Measurements from ENCODE around the gene SERPINA3.
"Not testable (repeated sequence)": the region's sequence is repeated elsewhere in the genome, so short reads cannot be mapped to it uniquely, and the experiment has no call there.

The SERPINA3 gene

GRCh38 chr14:94612174-94612573 lies at the start of gene SERPINA3:
Gene SERPINA3 (plus strand): TSS chr14:94612391. CDS start chr14:94614442, 2,051 bp downstream.
- DNase-seq: no peak

- DNase-seq: no peak
Measured at GRCh38 chr14:94562941-94563883, 49.0 kb upstream of the SERPINA3 start.

DNA sequence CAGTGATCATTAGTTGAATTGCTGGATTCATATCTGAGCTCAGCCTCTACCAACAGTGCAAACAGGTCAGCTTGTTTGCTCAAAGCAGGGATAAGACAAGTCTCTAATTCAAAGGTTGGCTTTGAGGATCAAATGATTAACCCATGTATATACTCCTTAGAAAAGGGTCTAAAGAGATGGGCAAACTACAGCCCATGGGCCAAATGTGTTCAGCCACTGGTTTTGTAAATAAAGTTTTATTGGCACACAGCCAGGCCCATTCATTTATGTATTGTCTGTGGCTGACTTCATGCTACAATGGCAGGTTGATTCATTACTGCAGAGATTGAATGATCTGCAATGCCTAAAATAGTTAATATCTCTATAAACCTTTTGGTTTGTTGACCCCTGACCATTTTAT lies 47.8 kb upstream of the SERPINA3 start:
- DNase-seq: no peak

- DNase-seq: no peak
Measured at GRCh38 chr14:94568186-94568585, 44.0 kb upstream of the SERPINA3 start.

DNA sequence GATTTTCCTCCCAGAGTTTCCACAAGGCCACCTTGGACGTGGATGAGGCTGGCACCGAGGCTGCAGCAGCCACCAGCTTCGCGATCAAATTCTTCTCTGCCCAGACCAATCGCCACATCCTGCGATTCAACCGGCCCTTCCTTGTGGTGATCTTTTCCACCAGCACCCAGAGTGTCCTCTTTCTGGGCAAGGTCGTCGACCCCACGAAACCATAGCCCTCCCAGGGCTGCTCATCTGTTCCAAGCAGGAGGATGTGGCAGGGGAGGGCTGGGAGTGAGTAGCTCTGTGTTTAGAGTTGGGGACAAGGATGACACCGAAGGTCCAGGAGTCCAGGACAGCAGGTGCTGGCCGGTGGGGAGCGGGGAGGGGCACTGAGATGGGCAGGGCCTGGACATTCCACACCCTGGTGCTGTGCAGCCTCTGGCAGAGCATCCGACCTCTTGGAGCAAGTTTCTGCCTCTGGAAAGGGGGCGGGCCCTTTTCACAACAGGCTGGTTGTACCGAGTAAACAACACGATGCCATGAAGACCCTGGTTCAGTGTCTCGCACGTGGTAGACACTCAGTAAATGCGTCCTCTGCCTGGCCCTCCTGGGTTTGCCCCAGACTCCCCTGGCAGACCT lies 42.7 kb upstream of the SERPINA3 start:
- no peak for DNase-seq

GRCh38 chr14:94570002-94570400 lies 42.2 kb upstream of the SERPINA3 start:
- DNase-seq: no peak

DNA sequence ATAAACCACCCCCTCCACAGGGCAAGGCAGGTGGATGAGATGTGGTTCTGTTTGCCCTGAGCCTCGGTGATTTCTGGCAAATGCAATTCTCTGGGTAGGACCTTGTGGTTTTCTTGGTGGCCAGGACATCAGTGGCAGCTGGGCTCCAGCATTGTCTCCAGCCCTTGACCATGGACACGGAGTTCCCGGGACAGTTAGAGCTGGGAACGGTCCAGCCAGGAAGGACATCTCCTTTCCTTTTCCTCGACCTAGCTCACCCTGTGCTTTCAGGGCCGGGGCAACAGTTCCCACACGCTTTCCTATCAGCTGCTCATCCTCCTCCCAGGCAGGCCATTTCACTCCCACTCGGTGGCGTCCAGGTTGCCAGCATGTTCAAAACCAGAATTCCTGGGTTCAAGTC lies 41.8 kb upstream of the SERPINA3 start:
- no peak for DNase-seq

DNA sequence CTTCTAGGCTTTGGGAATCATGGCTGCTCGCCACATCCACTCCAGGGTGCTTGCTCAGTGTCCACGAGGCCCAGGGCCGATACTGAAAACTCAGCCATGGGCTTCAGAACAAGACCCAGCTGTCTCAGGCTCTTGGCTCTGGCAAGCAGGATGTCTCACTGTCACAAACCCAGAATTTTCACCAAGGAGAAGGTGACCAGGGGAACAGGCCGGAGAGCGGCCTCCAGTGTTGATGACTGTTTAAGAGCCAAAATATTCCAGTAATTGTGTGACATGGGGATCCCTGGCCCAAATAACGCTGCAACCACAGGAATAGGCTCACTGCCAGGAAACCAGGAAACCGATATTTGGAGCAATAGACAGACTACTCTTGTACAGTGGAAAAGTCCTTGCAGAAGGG lies 40.8 kb upstream of the SERPINA3 start:
- DNase-seq: peak in 6 of 51 donors; percentile 15 to 52 (median 22)

DNA sequence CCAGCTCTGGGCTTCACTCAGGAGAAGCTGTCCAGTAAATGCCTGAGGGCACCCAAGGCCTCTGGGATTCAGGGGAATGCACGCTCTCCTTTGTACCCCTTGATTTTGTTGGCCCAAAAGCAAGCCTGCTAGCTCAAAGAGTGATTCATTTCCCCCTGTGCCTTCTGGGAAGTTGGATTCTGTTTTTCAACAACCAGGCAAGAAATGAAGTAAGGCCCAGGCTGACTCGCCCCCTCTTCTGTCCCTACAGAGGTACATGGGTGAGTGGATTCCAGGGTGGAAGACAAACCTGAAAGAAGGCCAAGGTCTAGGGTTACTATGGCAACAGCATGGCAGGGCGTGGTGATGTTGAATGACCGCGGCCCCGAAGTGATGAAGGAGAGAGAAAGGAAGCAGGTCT lies 40.2 kb upstream of the SERPINA3 start:
- peak in 8 of 51 donors; percentile 7 to 62 (median 48) for DNase-seq

- no peak for DNase-seq
Measured at GRCh38 chr14:94572637-94573303, 39.4 kb upstream of the SERPINA3 start.

- no peak for DNase-seq
Measured at GRCh38 chr14:94573475-94574277, 38.5 kb upstream of the SERPINA3 start.

DNA sequence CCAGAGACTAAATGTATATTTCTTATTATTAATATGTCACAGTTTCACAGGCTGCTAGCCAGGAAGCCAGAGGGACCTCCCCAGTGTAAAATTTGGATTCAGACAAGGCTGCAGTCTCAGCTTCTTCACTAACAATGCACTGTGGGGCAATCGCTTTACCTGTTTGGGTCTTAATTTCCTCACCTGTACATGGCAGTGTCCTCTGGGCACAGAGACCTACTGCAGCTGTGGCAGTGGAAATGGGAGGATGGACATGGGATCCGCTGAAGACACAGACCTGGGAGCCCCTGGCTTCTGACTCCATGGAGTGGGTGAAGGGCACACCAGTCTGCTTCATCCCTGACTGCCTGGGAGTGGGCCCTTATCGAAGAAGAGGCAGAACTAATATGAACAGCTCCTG lies 37.9 kb upstream of the SERPINA3 start:
- DNase-seq: no peak

DNA sequence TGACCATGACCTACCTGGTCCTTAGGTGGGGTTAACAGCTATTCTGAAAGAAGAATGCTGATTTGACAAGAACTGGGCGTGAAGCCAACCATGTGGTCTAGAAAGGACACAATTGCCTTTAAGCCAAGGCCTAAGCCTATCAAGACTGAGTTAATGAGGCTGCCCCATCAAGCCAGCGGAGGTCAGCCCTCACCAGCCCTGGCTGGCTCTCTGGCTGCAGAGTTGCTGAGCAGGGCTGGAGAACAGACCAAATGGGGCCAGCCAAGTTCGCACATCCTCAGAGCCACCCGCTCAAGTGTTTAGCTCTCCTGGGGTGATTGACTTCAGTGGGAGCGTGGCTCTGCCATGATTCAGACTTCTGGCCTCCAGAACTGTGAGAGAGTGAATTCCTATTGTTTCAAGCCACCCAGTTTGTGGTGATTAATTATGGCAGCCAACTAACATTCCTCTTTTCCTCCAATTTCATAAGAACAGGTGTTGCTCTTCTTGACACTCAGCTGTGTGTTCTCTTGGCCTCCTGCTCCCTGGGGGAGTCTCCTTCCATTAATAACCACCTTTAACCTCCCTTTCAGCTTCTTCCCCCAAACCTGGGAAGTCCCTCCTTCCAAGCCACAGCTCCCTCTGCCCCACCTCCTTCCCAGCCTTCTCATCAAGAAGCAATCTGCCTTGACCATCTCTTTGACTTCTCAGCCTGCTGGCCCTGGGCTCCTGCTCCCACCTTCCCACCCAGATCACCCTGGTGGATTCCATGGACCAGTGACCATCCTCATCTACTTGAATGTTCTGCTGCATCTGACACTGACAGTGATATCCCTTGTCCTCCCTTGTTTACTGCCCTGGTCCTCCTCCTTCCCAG lies 36.2 kb upstream of the SERPINA3 start:
- no peak for DNase-seq

- not testable (repeated sequence) for DNase-seq
Measured at GRCh38 chr14:94577472-94577871, 34.7 kb upstream of the SERPINA3 start.

- DNase-seq: no peak
Measured at GRCh38 chr14:94578712-94579111, 33.5 kb upstream of the SERPINA3 start.

DNA sequence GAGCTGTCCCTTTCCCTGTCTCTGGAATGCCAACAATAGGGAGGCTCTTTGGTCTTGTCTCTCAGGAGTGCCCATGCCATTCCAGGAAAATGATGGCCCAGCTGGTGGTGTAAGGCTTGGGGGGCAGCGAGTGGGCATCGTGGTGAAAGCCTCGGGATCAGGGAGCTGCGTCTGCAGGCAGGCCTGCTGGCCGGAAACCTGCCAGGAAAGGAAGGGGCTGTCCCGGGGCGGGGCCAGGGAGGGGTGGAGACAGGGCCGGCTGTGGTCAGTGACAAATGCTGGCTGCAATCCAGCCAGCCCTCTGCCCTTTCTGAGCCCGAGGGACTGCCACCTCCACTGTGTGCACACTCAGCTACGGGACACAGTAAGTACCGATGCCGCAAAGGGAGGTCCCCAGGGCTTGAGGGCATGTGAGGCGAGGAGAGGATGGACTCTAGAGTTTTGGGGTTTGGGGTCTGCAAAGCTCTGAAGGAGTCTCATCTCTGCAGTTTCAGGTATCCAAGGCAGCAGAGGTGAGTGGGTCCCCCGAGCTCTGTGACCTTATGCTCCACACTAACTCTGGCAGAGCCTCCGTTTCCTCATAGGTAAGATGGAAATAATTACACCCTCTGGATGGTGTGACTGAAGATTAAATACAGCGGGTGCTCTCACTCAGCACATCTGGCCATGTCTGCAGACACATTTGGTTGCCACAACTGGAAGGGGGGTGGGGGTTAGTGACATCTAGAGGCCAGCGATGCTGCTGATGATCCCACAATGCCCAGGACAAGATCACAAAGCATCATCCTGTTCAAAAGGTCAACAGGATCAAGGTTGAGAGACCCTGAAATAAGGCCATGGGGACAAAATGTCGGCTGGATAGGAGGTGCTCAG lies 30.8 kb upstream of the SERPINA3 start, which contains the start of gene SERPINA5:
Gene SERPINA5, plus strand, starts transcription at position 300 of the 873 bp plus-strand sequence. CDS start 5,937 bp downstream, outside the sequence.
- DNase-seq: peak in 1 of 51 donors; percentile 12

DNA sequence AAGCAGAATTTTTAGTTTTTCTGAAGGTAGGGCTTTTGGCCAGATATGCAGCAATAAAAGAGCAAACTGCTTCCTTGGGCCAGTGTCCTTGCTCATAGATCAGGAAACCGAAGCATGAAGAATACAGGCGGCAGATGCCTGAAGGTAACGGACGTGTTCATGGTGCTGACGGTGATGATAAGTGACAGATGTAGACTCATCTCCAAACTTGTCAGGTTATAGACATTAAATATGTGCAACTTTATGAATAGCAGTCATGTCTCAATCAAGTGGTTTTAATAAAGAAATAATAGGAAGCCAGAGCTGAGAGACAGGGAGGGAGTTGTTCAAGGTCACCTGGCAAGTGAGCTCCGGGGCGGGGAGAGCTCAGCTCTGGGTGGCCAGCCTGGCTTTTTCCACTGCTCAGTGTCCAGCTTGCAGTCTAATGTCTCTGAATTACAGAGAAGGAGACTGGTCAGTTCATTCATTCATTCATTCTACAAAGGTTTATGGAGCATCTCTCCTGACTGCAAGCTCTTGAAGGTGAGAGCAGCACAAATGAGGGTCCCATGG lies 29.9 kb upstream of the SERPINA3 start:
- DNase-seq: no peak

DNA sequence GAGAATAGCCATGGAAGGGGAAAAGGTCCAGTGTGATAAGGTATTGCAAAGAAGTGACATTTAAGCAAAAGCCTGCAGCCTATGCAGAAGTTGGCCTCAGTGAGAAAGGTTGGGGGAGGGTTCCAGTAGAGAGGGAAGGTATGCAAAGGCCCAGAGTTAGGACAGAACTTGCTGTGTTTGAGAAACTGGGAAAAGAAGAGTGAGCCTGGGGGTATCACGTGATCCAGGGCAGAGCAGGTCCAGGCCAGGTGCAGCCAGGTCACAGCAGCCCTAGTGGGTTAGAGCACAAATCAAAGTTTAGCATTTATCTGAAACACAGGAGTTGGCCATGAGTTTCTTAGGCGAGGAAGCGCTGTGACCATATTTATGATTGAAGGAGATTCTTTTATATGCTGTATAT lies 29.3 kb upstream of the SERPINA3 start:
- DNase-seq: no peak

GRCh38 chr14:94583557-94583956 lies 28.6 kb upstream of the SERPINA3 start:
- DNase-seq: no peak

Measured in hypothalamus (tissue), 51 donors.